ENCODE data around the gene NIPAL3.
A peak's percentile ranks its signal among the peaks of the same experiment; 100 is the strongest.

GRCh38 chr1:24502709-24503058, 87.1 kb downstream of the NIPAL3 start, which contains the start of gene RCAN3:
- no peak for TF ChIP-seq REST (IDR thresholded peaks at IDR 0.05; ENCODE audit: borderline replicate concordance)
- no peak for TF ChIP-seq CTCF (IDR thresholded peaks at IDR 0.05; ENCODE audit: poor library complexity, severe bottlenecking)
- TF ChIP-seq POLR2AphosphoS5 (IDR thresholded peaks at IDR 0.05), result peak; percentile 44
- TF ChIP-seq EZH2 (IDR thresholded peaks at IDR 0.05; ENCODE audit: borderline replicate concordance, insufficient read depth, low read length, poor library complexity, severe bottlenecking), result no peak
- TF ChIP-seq MXI1 (conservative IDR thresholded peaks at IDR 0.05; ENCODE audit: poor library complexity, severe bottlenecking), result no peak
- no peak for TF ChIP-seq RAD21 (conservative IDR thresholded peaks at IDR 0.05)
- TF ChIP-seq EP300 (conservative IDR thresholded peaks at IDR 0.05; ENCODE audit: poor library complexity, severe bottlenecking), result no peak
- no peak for TF ChIP-seq SMC3 (conservative IDR thresholded peaks at IDR 0.05; ENCODE audit: poor library complexity)
